ENCODE measurements around the gene IL17C. TPM values are rescaled to one million over a fixed set of nuclear protein-coding genes. Genes with fewer than 3 reads are reported as not detected.

Gene IL17C
- total RNA-seq, 1 experiment from 2014 or later: 0.31 TPM

- H2BK20ac ChIP-seq (ENCODE audit: low read depth, low read length, poor library complexity, severe bottlenecking): no peak overlapping the region
- no peak overlapping the region for H3K9ac ChIP-seq (ENCODE audit: extremely low read depth, insufficient read length, low read length)
- no peak for DNase-seq
- no peak overlapping the region for H2BK120ac ChIP-seq (ENCODE audit: low read depth, low read length, poor library complexity, severe bottlenecking)
- H3K4me1 ChIP-seq (ENCODE audit: insufficient read depth, low read length): no peaks in the 10 kb centered on the region
- no peak overlapping the region for H3K4me2 ChIP-seq (ENCODE audit: insufficient read depth, insufficient read length, low read length)
- H2BK5ac ChIP-seq (ENCODE audit: insufficient read length, low read length): no peak overlapping the region
- H3K14ac ChIP-seq (ENCODE audit: insufficient read depth, low read length): no peak overlapping the region
- no peak overlapping the region for H2BK15ac ChIP-seq (ENCODE audit: low read depth, low read length)
- WGBS (ENCODE audit: extremely low coverage, insufficient read length, low lambda C conversion rate): no CpG with 5 or more reads among the region's 14 CpGs
- H3K79me2 ChIP-seq (ENCODE audit: insufficient read depth, low read length): no peaks in the 10 kb centered on the region; the same call in 1 of the 2 replicates
- no peak overlapping the region for H3K27ac ChIP-seq (ENCODE audit: insufficient read length, low read depth, low read length)
- no peak overlapping the region for H2AFZ ChIP-seq (ENCODE audit: low read length)
- no peaks in the 10 kb centered on the region for H3K23me2 ChIP-seq (ENCODE audit: insufficient read length, low read depth, low read length, poor library complexity, severe bottlenecking)
- no peak overlapping the region for H3K56ac ChIP-seq (ENCODE audit: insufficient read length, low read depth, low read length)
- no peaks in the 10 kb centered on the region for H3K27me3 Mint-ChIP-seq (ENCODE audit: low read depth)
- H4K5ac ChIP-seq (ENCODE audit: insufficient read length, low read depth, low read length): no peak overlapping the region
- H2AK5ac ChIP-seq (ENCODE audit: insufficient read length, low read length): no peak overlapping the region
- H4K20me1 ChIP-seq (ENCODE audit: control insufficient read depth, insufficient read depth, insufficient read length): no peaks in the 10 kb centered on the region
- H3K27me3 ChIP-seq (ENCODE audit: insufficient read depth, low read length): no peaks in the 10 kb centered on the region
- no peak overlapping the region for H3K23ac ChIP-seq (ENCODE audit: insufficient read length, low read depth, low read length)
- no peak overlapping the region for H3K18ac ChIP-seq (ENCODE audit: insufficient read length, low read depth, low read length)
- H3T11ph ChIP-seq (ENCODE audit: low read length): no peak overlapping the region
- H4K91ac ChIP-seq (ENCODE audit: insufficient read length, low read depth, low read length): no peak overlapping the region
- H4K8ac ChIP-seq (replicated peaks; ENCODE audit: insufficient read length, low read depth, low read length): no peak overlapping the region
- TF ChIP-seq CTCF (conservative IDR thresholded peaks at IDR 0.05): no peak
- no peaks in the 10 kb centered on the region for H3K9me3 ChIP-seq (ENCODE audit: control insufficient read depth, low read depth, low read length)
- no peaks in the 10 kb centered on the region; a peak in 1 of 5 replicates for H3K9me3 Mint-ChIP-seq
- peak overlapping the region in 1 of 3 experiments; percentile 34; a peak in 1 of 7 replicates for H3K27ac Mint-ChIP-seq
- H3K79me1 ChIP-seq (ENCODE audit: insufficient read depth, low read depth, low read length, poor library complexity, severe bottlenecking): no peaks in the 10 kb centered on the region
- H3K4me1 Mint-ChIP-seq: peaks cover 6 to 26% of the 10 kb centered on the region in 2 experiments
- H3K4ac ChIP-seq (ENCODE audit: low read depth, low read length): no peak overlapping the region
- no peak overlapping the region for H3K4me3 Mint-ChIP-seq
- H3K36me3 Mint-ChIP-seq (ENCODE audit: insufficient read depth in 1 of 3, low read depth in 3 of 3): peaks cover 18 to 52% (median 43%) of the 10 kb centered on the region in 3 experiments
- H2BK12ac ChIP-seq (ENCODE audit: insufficient read length, low read depth, low read length): no peak overlapping the region
Measured at GRCh38 chr16:88619859-88620815, 18.2 kb upstream of the IL17C start.

Measured in H9 (cell line).